ENCODE measurements around the gene FAM47C. TPM values are rescaled to one million over a fixed set of nuclear protein-coding genes. Genes with fewer than 3 reads are reported as not detected.
"Not testable (repeated sequence)": the region's sequence is repeated elsewhere in the genome, so short reads cannot be mapped to it uniquely, and the experiment has no call there.

The FAM47C gene
- total RNA-seq = not detected in 3 replicates
- long read RNA-seq = 0 reads

GRCh38 chrX:37008182-37008581 is at the start of gene FAM47C:
TSS of gene FAM47C (plus strand) at chrX:37008366. CDS start at chrX:37008411, 45 bp downstream.
- H3K4me1 Mint-ChIP-seq (ENCODE audit: low read depth); DNase-seq (ENCODE audit: low spot score); H3K27me3 Mint-ChIP-seq (ENCODE audit: low read depth); H3K27ac Mint-ChIP-seq (ENCODE audit: unreplicated experiment); H3K36me3 Mint-ChIP-seq (ENCODE audit: low read depth); H3K4me3 Mint-ChIP-seq (ENCODE audit: unreplicated experiment): not testable (repeated sequence)
- H3K9me3 Mint-ChIP-seq (ENCODE audit: low read depth) = peaks cover 14% of the 10 kb centered on the region

- peaks cover 3% of the 10 kb centered on the region for H3K4me1 Mint-ChIP-seq (ENCODE audit: low read depth)
- no peaks in the 10 kb centered on the region for H3K9me3 Mint-ChIP-seq (ENCODE audit: low read depth)
- no peak overlapping the region for H3K27ac Mint-ChIP-seq (ENCODE audit: unreplicated experiment)
- no peak for DNase-seq (ENCODE audit: low spot score)
- peaks cover 2% of the 10 kb centered on the region for H3K36me3 Mint-ChIP-seq (ENCODE audit: low read depth)
- no peak overlapping the region for H3K4me3 Mint-ChIP-seq (ENCODE audit: unreplicated experiment)
- TF ChIP-seq CTCF (IDR thresholded peaks at IDR 0.05) = no peak
- H3K27me3 Mint-ChIP-seq (ENCODE audit: low read depth) = peaks cover 17% of the 10 kb centered on the region
Observed at GRCh38 chrX:36961590-36961989, 46.6 kb upstream of the FAM47C start.

- H3K4me3 Mint-ChIP-seq (ENCODE audit: unreplicated experiment) = no peak overlapping the region
- TF ChIP-seq CTCF (IDR thresholded peaks at IDR 0.05) = no peak
- H3K27ac Mint-ChIP-seq (ENCODE audit: unreplicated experiment) = no peak overlapping the region
- peaks cover 2% of the 10 kb centered on the region for H3K4me1 Mint-ChIP-seq (ENCODE audit: low read depth)
- DNase-seq (ENCODE audit: low spot score) = no peak
- H3K36me3 Mint-ChIP-seq (ENCODE audit: low read depth) = peaks cover 2% of the 10 kb centered on the region
- peaks cover 7% of the 10 kb centered on the region for H3K9me3 Mint-ChIP-seq (ENCODE audit: low read depth)
- peaks cover 13% of the 10 kb centered on the region for H3K27me3 Mint-ChIP-seq (ENCODE audit: low read depth)
Observed at GRCh38 chrX:36963069-36963808, 44.9 kb upstream of the FAM47C start.

- H3K27me3 Mint-ChIP-seq (ENCODE audit: low read depth) = peaks cover 8% of the 10 kb centered on the region
- H3K36me3 Mint-ChIP-seq (ENCODE audit: low read depth) = no peaks in the 10 kb centered on the region
- H3K27ac Mint-ChIP-seq (ENCODE audit: unreplicated experiment) = no peak overlapping the region
- H3K9me3 Mint-ChIP-seq (ENCODE audit: low read depth) = peaks cover 7% of the 10 kb centered on the region
- no peaks in the 10 kb centered on the region for H3K4me1 Mint-ChIP-seq (ENCODE audit: low read depth)
- no peak overlapping the region for H3K4me3 Mint-ChIP-seq (ENCODE audit: unreplicated experiment)
- no peak for DNase-seq (ENCODE audit: low spot score)
- no peak for TF ChIP-seq CTCF (IDR thresholded peaks at IDR 0.05)
Observed at GRCh38 chrX:36963852-36964251, 44.3 kb upstream of the FAM47C start.

- no peak overlapping the region for H3K27ac Mint-ChIP-seq (ENCODE audit: unreplicated experiment)
- no peak for TF ChIP-seq CTCF (IDR thresholded peaks at IDR 0.05)
- no peak overlapping the region for H3K4me3 Mint-ChIP-seq (ENCODE audit: unreplicated experiment)
- H3K27me3 Mint-ChIP-seq (ENCODE audit: low read depth) = peaks cover 2% of the 10 kb centered on the region
- no peaks in the 10 kb centered on the region for H3K9me3 Mint-ChIP-seq (ENCODE audit: low read depth)
- no peaks in the 10 kb centered on the region for H3K36me3 Mint-ChIP-seq (ENCODE audit: low read depth)
- no peaks in the 10 kb centered on the region for H3K4me1 Mint-ChIP-seq (ENCODE audit: low read depth)
- DNase-seq (ENCODE audit: low spot score) = no peak
Observed at GRCh38 chrX:36973575-36973974, 34.6 kb upstream of the FAM47C start.

GRCh38 chrX:36974911-36975310 is 33.3 kb upstream of the FAM47C start:
- Mint-ChIP-seq H3K27me3 (ENCODE audit: low read depth) (peaks cover 2% of the 10 kb centered on the region), H3K36me3 (ENCODE audit: low read depth) (no peaks in the 10 kb centered on the region), H3K4me3 (ENCODE audit: unreplicated experiment) (no peak overlapping the region), H3K9me3 (ENCODE audit: low read depth) (no peaks in the 10 kb centered on the region), H3K27ac (ENCODE audit: unreplicated experiment) (no peak overlapping the region), H3K4me1 (ENCODE audit: low read depth) (no peaks in the 10 kb centered on the region)
- no peak for DNase-seq (ENCODE audit: low spot score)
- no peak for TF ChIP-seq CTCF (IDR thresholded peaks at IDR 0.05)

Measured in chondrocyte (in vitro differentiated cells).